GM18517 (cell line): ENCODE measurements around the gene ANAPC10.

Source experiments
- ATAC-seq: cut with Tn5 transposase; IDR thresholded peaks from one replicate; pipeline ENCODE4 v1.9.1; 2021; ENCODE audit warnings: mild to moderate bottlenecking, moderate library complexity; ENCODE audit not compliant: unreplicated experiment

The ANAPC10 gene

GRCh38 chr4:145075742-145076468 lies 22.1 kb downstream of the ANAPC10 start:
- ATAC-seq: no peak

- ATAC-seq: no peak
These were observed 26.4 kb downstream of the ANAPC10 start for GRCh38 chr4:145071560-145071959.

GRCh38 chr4:145069361-145069760 lies 28.6 kb downstream of the ANAPC10 start:
- no peak for ATAC-seq

GRCh38 chr4:145066063-145066501 lies 31.9 kb downstream of the ANAPC10 start:
- ATAC-seq: no peak

- peak; percentile 74 for ATAC-seq
These were observed 36.6 kb downstream of the ANAPC10 start for GRCh38 chr4:145061318-145061920.

GRCh38 chr4:145058256-145058655 lies 39.7 kb downstream of the ANAPC10 start:
- ATAC-seq: no peak

- ATAC-seq: no peak
These were observed 41.5 kb downstream of the ANAPC10 start for GRCh38 chr4:145056325-145057130.

GRCh38 chr4:145055533-145056257 lies 42.3 kb downstream of the ANAPC10 start:
- no peak for ATAC-seq

- no peak for ATAC-seq
These were observed 48.8 kb downstream of the ANAPC10 start for GRCh38 chr4:145049241-145049640.

GRCh38 chr4:145048817-145049216 lies 49.2 kb downstream of the ANAPC10 start:
- no peak for ATAC-seq

- no peak for ATAC-seq
These were observed 50.8 kb downstream of the ANAPC10 start for GRCh38 chr4:145047151-145047550.

GRCh38 chr4:145045180-145045579 lies 52.8 kb downstream of the ANAPC10 start:
- no peak for ATAC-seq

- ATAC-seq: no peak
These were observed 53.7 kb downstream of the ANAPC10 start for GRCh38 chr4:145044341-145044740.

GRCh38 chr4:145043306-145043705 lies 54.7 kb downstream of the ANAPC10 start:
- no peak for ATAC-seq

GRCh38 chr4:145042601-145043285 lies 55.3 kb downstream of the ANAPC10 start:
- no peak for ATAC-seq

GRCh38 chr4:145041378-145041777 lies 56.6 kb downstream of the ANAPC10 start:
- peak; percentile 97 for ATAC-seq

GRCh38 chr4:145035494-145036136 lies 62.4 kb downstream of the ANAPC10 start:
- ATAC-seq: no peak

- no peak for ATAC-seq
These were observed 63.2 kb downstream of the ANAPC10 start for GRCh38 chr4:145034727-145035211.

- peak; percentile 72 for ATAC-seq
These were observed 78.7 kb downstream of the ANAPC10 start for GRCh38 chr4:145019346-145019745.

GRCh38 chr4:145014365-145014764 lies 83.6 kb downstream of the ANAPC10 start:
- no peak for ATAC-seq
